WTC11 (cell line): ENCODE measurements around the gene DNAJC18. TPM values are rescaled to one million over a fixed set of nuclear protein-coding genes. Genes with fewer than 3 reads are reported as not detected.

Experiments
- ATAC-seq: fragments of 200-7000 bp; cut with Tn5 transposase; 2 replicates; pipeline ENCODE4 v1.10.0; 2021; ENCODE audit warnings: mild to moderate bottlenecking, moderate library complexity
- CTCF ChIA-PET: fragments of 300-600 bp; sonication (Branson Sonifier 250); formaldehyde crosslinking; loops from one replicate; lab custom pipeline; 2021; ENCODE audit warnings: antibody characterized with exemption; lab: Charles Lee
- POLR2A ChIA-PET: fragments of 350-600 bp; sonication (Branson Sonifier 250); formaldehyde crosslinking; loops from one replicate; lab custom pipeline; 2021; ENCODE audit warnings: antibody characterized with exemption; lab: Charles Lee
- DNase-seq: peaks from one replicate; pipeline ENCODE4 v3.0.0; 2021; ENCODE audit warnings: low spot score
- H3K27ac Mint-ChIP-seq: 2 replicates; pipeline ENCODE4 v1.8.0; 2021; ENCODE audit warnings: mixed read lengths
- H3K27me3 Mint-ChIP-seq: 2 replicates; pipeline ENCODE4 v1.8.0; 2021; ENCODE audit warnings: low read depth, mild to moderate bottlenecking, moderate library complexity, mixed read lengths
- H3K36me3 Mint-ChIP-seq: 2 replicates; pipeline ENCODE4 v1.8.0; 2021; ENCODE audit warnings: mixed read lengths
- H3K4me1 Mint-ChIP-seq: 2 replicates; pipeline ENCODE4 v1.8.0; 2022; ENCODE audit warnings: mixed read lengths
- H3K4me3 Mint-ChIP-seq: 2 replicates; pipeline ENCODE4 v1.8.0; 2021; ENCODE audit warnings: mild to moderate bottlenecking, moderate library complexity, mixed read lengths
- H3K9me3 Mint-ChIP-seq: 2 replicates; pipeline ENCODE4 v1.8.0; 2021; ENCODE audit warnings: mixed read lengths
- ELF4 ChIP-seq: sonication (generic); formaldehyde crosslinking; IDR thresholded peaks from 2 replicates; pipeline ENCODE4 v1.8.1; 2022; ENCODE audit warnings: low read depth, mild to moderate bottlenecking, moderate library complexity, missing genetic modification reagents
- ETV6 ChIP-seq: sonication (generic); formaldehyde crosslinking; IDR thresholded peaks from 2 replicates; pipeline ENCODE4 v1.8.1; 2022; ENCODE audit warnings: mild to moderate bottlenecking, missing genetic modification reagents
- GABPB1 ChIP-seq: sonication (generic); formaldehyde crosslinking; IDR thresholded peaks from 2 replicates; pipeline ENCODE4 v1.8.1; 2023; ENCODE audit warnings: mild to moderate bottlenecking, missing genetic modification reagents
- GRHL2 ChIP-seq: fragments of 250-450 bp; sonication (Bioruptor Pico); IDR thresholded peaks from 2 replicates; pipeline ENCODE4 v1.8.0; 2022; ENCODE audit warnings: mild to moderate bottlenecking, moderate library complexity; ENCODE audit not compliant: insufficient replicate concordance, severe bottlenecking
- HMGA2 ChIP-seq: fragments of 250-450 bp; sonication (Bioruptor Pico); IDR thresholded peaks from 2 replicates; pipeline ENCODE4 v1.4.0; 2021; ENCODE audit warnings: mild to moderate bottlenecking, moderate library complexity
- JUN ChIP-seq: sonication (generic); formaldehyde crosslinking; IDR thresholded peaks from 2 replicates; pipeline ENCODE4 v1.8.0; 2023; ENCODE audit warnings: mild to moderate bottlenecking, missing genetic modification reagents
- NR1H2 ChIP-seq: sonication (generic); formaldehyde crosslinking; IDR thresholded peaks from 2 replicates; pipeline ENCODE4 v1.9.0; 2021; ENCODE audit warnings: mild to moderate bottlenecking, moderate library complexity, missing genetic modification reagents
- NR3C1 ChIP-seq: sonication (generic); formaldehyde crosslinking; conservative IDR thresholded peaks from 2 replicates; pipeline ENCODE4 v1.8.1; 2023; ENCODE audit warnings: low read depth, mild to moderate bottlenecking, missing genetic modification reagents
- OVOL2 ChIP-seq: fragments of 250-450 bp; sonication (Bioruptor Pico); IDR thresholded peaks from 2 replicates; pipeline ENCODE4 v1.9.0; 2021; ENCODE audit warnings: mild to moderate bottlenecking, borderline replicate concordance
- SP1 ChIP-seq: sonication (generic); formaldehyde crosslinking; conservative IDR thresholded peaks from 2 replicates; pipeline ENCODE4 v1.8.1; 2022; ENCODE audit warnings: missing genetic modification reagents
- TEAD1 ChIP-seq: sonication (generic); formaldehyde crosslinking; IDR thresholded peaks from 2 replicates; pipeline ENCODE4 v1.8.0; 2022; ENCODE audit warnings: mild to moderate bottlenecking, missing genetic modification reagents
- TEAD4 ChIP-seq: sonication (generic); formaldehyde crosslinking; IDR thresholded peaks from 2 replicates; pipeline ENCODE4 v1.8.0; 2022; ENCODE audit warnings: mild to moderate bottlenecking, missing genetic modification reagents
- ZBTB21 ChIP-seq: sonication (generic); formaldehyde crosslinking; IDR thresholded peaks from 2 replicates; pipeline ENCODE4 v1.8.1; 2023; ENCODE audit warnings: mild to moderate bottlenecking, missing genetic modification reagents, borderline replicate concordance
- ZNF317 ChIP-seq: sonication (generic); formaldehyde crosslinking; IDR thresholded peaks from 2 replicates; pipeline ENCODE4 v1.8.1; 2023; ENCODE audit warnings: low read depth, mild to moderate bottlenecking, moderate library complexity, missing genetic modification reagents, borderline replicate concordance
- total RNA-seq: library from RNA; stranded (reverse); gene quantifications from 3 replicates; pipeline ENCODE4 v1.2.3, GENCODE V29; 2021
- TF ChIP-seq, protein P1 (sequence below): fragments of 250-450 bp; sonication (Bioruptor Pico); IDR thresholded peaks from 2 replicates; pipeline ENCODE4 v1.9.0; 2021; ENCODE audit warnings: mild to moderate bottlenecking
- TF ChIP-seq, protein P2 (sequence below): sonication (generic); formaldehyde crosslinking; IDR thresholded peaks from 2 replicates; pipeline ENCODE4 v1.8.1; 2023; ENCODE audit warnings: mild to moderate bottlenecking, missing genetic modification reagents, borderline replicate concordance
- TF ChIP-seq, protein P3 (sequence below): sonication (generic); formaldehyde crosslinking; conservative IDR thresholded peaks from 2 replicates; pipeline ENCODE4 v1.8.1; 2022; ENCODE audit warnings: mild to moderate bottlenecking, missing genetic modification reagents
- TF ChIP-seq, protein P4 (sequence below): sonication (generic); formaldehyde crosslinking; IDR thresholded peaks from 2 replicates; pipeline ENCODE4 v1.8.0; 2023; ENCODE audit warnings: missing genetic modification reagents
- TF ChIP-seq, protein P5 (sequence below): sonication (generic); formaldehyde crosslinking; IDR thresholded peaks from 2 replicates; pipeline ENCODE4 v1.8.1; 2023; ENCODE audit warnings: mild to moderate bottlenecking, missing genetic modification reagents
- TF ChIP-seq, protein P6 (sequence below): sonication (generic); formaldehyde crosslinking; conservative IDR thresholded peaks from 2 replicates; pipeline ENCODE4 v1.8.1; 2023; ENCODE audit warnings: mild to moderate bottlenecking, low read depth, missing genetic modification reagents, moderate library complexity
- TF ChIP-seq, protein P7 (sequence below): fragments of 250-450 bp; sonication (Bioruptor Pico); conservative IDR thresholded peaks from 2 replicates; pipeline ENCODE4 v1.9.0; 2021; ENCODE audit warnings: mild to moderate bottlenecking

DNAJC18 gene
- total RNA-seq, 1 experiment from 2014 or later: 23.7 TPM

DNA sequence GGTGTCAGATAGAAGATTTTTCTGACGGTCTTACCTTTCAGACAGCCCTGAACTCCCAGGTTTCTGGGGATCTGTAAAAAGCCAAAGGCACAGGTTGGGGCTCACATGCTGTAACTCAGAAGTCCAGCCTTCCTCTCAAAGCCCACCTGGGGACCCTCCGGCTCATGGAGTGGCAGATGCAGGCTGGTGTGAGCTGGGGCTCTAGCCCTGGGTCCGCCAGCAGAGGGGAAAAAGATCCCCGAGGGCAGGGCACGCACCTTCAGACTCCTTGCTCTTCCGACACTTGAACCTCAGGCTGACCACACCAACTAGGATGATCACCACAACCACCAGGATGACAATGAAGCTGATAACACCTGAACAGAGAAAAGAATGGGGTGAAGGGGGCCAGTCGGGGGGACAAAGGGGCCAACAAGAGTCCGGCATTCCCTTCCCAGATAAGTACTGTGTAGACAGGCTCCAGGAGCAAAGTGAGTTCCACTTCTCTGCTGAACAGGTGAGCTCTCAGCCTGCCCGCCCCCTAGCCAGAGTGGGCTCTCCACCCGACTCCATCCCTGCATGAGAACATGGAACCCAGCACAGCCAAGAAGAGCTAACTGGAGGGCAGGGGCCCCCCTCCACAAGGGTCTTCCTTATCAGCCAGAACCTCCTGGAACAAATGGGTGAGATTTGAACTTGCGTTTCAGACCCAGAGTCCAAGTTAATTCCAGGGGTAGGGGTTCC, 15.4 kb upstream of the DNAJC18 start (continued):
- TF ChIP-seq, protein P1, sequence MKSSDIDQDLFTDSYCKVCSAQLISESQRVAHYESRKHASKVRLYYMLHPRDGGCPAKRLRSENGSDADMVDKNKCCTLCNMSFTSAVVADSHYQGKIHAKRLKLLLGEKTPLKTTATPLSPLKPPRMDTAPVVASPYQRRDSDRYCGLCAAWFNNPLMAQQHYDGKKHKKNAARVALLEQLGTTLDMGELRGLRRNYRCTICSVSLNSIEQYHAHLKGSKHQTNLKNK (CRISPR knock-in tag): no peak
- TF ChIP-seq TEAD4 (CRISPR knock-in tag) (no peak), ZBTB21 (CRISPR knock-in tag) (no peak)

DNA sequence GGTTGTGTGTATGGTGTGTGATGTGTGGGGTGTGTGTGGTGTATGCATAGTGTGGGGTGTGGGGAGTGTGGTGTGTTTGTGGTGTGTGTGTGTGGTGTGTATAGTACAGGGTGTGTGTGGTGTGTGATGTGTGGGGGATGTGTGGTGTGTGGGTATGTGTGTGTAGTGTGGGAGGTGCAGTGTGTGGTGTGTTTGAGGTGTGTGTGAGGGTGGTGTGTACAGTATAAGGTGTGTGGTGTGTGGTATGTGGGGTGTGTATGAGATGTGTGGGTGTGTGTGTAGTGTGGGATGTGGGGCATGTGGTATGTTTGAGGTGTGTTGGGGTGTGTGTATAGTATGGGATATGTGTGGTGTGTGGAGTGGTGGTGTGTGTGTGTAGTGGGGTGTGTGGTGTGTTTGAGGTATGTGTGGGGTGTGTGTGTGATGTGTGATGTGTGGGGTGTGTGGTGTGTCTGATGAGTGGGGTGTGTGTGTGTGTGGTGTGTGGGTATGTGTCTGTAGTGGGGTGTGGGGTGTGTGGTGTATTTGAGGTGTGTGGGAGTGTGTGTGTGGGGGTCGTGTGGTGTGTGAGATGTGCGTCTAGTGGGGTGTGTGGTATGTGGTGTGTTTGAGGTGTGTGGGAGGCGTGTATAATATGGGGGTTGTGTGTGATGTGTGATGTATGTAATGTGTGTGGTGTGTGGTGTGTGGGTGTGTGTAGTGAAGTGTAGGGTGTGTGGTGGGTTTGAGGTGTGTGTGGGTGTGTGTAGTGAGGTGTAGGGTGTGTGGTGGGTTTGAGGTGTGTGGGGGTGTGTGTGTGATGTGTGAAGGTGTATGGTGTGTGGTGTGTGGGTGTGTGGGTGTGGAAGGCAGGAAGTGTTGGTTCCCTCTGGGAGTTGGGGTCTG, 14.6 kb upstream of the DNAJC18 start:
- no peak overlapping the region for H3K4me3 Mint-ChIP-seq
- H3K9me3 Mint-ChIP-seq: no peaks in the 10 kb centered on the region
- POLR2A ChIA-PET: no interaction called here
- no peaks in the 10 kb centered on the region for H3K27me3 Mint-ChIP-seq
- H3K4me1 Mint-ChIP-seq: peaks cover under 1% of the 10 kb centered on the region; the same call in 1 of the 2 replicates
- TF ChIP-seq JUN (CRISPR knock-in tag): no peak
- no peak for TF ChIP-seq OVOL2
- TF ChIP-seq, protein P2, sequence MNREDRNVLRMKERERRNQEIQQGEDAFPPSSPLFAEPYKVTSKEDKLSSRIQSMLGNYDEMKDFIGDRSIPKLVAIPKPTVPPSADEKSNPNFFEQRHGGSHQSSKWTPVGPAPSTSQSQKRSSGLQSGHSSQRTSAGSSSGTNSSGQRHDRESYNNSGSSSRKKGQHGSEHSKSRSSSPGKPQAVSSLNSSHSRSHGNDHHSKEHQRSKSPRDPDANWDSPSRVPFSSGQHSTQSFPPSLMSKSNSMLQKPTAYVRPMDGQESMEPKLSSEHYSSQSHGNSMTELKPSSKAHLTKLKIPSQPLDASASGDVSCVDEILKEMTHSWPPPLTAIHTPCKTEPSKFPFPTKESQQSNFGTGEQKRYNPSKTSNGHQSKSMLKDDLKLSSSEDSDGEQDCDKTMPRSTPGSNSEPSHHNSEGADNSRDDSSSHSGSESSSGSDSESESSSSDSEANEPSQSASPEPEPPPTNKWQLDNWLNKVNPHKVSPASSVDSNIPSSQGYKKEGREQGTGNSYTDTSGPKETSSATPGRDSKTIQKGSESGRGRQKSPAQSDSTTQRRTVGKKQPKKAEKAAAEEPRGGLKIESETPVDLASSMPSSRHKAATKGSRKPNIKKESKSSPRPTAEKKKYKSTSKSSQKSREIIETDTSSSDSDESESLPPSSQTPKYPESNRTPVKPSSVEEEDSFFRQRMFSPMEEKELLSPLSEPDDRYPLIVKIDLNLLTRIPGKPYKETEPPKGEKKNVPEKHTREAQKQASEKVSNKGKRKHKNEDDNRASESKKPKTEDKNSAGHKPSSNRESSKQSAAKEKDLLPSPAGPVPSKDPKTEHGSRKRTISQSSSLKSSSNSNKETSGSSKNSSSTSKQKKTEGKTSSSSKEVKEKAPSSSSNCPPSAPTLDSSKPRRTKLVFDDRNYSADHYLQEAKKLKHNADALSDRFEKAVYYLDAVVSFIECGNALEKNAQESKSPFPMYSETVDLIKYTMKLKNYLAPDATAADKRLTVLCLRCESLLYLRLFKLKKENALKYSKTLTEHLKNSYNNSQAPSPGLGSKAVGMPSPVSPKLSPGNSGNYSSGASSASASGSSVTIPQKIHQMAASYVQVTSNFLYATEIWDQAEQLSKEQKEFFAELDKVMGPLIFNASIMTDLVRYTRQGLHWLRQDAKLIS (CRISPR knock-in tag): no peak
- no peak for TF ChIP-seq SP1 (CRISPR knock-in tag)
- no peak for TF ChIP-seq HMGA2 (CRISPR knock-in tag)
- no peak for TF ChIP-seq ETV6 (CRISPR knock-in tag)
- no peak for TF ChIP-seq GABPB1 (CRISPR knock-in tag)
- TF ChIP-seq NR3C1 (CRISPR knock-in tag): no peak
- TF ChIP-seq, protein P3, sequence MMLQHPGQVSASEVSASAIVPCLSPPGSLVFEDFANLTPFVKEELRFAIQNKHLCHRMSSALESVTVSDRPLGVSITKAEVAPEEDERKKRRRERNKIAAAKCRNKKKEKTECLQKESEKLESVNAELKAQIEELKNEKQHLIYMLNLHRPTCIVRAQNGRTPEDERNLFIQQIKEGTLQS (CRISPR knock-in tag): no peak
- no peak for TF ChIP-seq TEAD1 (CRISPR knock-in tag)
- TF ChIP-seq, protein P4, sequence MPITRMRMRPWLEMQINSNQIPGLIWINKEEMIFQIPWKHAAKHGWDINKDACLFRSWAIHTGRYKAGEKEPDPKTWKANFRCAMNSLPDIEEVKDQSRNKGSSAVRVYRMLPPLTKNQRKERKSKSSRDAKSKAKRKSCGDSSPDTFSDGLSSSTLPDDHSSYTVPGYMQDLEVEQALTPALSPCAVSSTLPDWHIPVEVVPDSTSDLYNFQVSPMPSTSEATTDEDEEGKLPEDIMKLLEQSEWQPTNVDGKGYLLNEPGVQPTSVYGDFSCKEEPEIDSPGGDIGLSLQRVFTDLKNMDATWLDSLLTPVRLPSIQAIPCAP (CRISPR knock-in tag): no peak
- TF ChIP-seq, protein P5, sequence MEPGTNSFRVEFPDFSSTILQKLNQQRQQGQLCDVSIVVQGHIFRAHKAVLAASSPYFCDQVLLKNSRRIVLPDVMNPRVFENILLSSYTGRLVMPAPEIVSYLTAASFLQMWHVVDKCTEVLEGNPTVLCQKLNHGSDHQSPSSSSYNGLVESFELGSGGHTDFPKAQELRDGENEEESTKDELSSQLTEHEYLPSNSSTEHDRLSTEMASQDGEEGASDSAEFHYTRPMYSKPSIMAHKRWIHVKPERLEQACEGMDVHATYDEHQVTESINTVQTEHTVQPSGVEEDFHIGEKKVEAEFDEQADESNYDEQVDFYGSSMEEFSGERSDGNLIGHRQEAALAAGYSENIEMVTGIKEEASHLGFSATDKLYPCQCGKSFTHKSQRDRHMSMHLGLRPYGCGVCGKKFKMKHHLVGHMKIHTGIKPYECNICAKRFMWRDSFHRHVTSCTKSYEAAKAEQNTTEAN (CRISPR knock-in tag): no peak
- TF ChIP-seq ELF4 (CRISPR knock-in tag): no peak
- no peak for TF ChIP-seq ZNF317 (CRISPR knock-in tag)
- TF ChIP-seq, protein P6, sequence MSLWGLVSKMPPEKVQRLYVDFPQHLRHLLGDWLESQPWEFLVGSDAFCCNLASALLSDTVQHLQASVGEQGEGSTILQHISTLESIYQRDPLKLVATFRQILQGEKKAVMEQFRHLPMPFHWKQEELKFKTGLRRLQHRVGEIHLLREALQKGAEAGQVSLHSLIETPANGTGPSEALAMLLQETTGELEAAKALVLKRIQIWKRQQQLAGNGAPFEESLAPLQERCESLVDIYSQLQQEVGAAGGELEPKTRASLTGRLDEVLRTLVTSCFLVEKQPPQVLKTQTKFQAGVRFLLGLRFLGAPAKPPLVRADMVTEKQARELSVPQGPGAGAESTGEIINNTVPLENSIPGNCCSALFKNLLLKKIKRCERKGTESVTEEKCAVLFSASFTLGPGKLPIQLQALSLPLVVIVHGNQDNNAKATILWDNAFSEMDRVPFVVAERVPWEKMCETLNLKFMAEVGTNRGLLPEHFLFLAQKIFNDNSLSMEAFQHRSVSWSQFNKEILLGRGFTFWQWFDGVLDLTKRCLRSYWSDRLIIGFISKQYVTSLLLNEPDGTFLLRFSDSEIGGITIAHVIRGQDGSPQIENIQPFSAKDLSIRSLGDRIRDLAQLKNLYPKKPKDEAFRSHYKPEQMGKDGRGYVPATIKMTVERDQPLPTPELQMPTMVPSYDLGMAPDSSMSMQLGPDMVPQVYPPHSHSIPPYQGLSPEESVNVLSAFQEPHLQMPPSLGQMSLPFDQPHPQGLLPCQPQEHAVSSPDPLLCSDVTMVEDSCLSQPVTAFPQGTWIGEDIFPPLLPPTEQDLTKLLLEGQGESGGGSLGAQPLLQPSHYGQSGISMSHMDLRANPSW: no peak
- no peak for TF ChIP-seq ZBTB21 (CRISPR knock-in tag)
- TF ChIP-seq GRHL2 (CRISPR knock-in tag): no peak
- no peak for TF ChIP-seq NR1H2 (CRISPR knock-in tag)
- TF ChIP-seq, protein P7, sequence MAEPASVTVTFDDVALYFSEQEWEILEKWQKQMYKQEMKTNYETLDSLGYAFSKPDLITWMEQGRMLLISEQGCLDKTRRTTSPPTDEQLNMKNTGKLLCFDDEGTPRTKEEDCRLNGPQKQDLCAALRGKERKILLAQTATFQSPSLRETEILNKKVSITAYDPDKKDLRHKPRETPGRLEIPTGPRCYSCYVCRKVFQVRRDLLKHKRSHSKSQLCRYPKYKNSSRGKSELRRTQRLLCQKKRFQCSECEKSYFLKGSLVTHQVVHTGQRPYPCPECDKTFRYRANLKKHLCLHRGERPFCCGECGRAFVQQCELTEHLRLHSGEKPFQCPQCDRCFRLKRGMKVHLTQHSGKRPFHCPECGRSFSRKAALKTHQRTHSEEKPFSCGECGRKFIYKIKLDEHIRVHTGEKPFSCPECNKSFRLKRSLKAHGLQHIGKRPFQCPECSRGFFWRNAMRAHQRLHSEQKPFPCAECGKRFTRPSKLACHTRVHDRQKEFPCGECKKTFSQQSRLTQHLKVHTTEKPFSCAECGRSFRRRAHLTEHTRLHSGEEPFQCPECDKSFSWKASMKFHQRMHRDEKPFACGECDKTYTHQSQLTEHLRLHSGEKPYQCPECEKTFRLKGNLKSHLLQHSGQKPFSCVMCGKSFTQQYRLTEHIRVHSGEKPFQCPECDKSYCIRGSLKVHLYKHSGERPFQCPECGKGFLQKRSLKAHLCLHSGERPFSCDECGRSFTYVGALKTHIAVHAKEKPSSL (CRISPR knock-in tag): no peak
- DNase-seq (no peak), ATAC-seq (no peak)
- H3K27ac Mint-ChIP-seq: no peak overlapping the region
- H3K36me3 Mint-ChIP-seq: no peaks in the 10 kb centered on the region
- CTCF ChIA-PET: no interaction called here
